Esophagus squamous epithelium (tissue), 5 donors: Measurements from ENCODE around the gene CCNJL. TPM values are rescaled to one million over a fixed set of nuclear protein-coding genes. Genes with fewer than 3 reads are reported as not detected.

Experiments
- DNase-seq: peaks from one replicate; lab custom pipeline; 2025; lab: John Stamatoyannopoulos, UW
- H3K27ac ChIP-seq, 4 donors: fragments of 200-600 bp; sonication (generic); one replicate each; pipeline ENCODE4 v1.5.1; 2016 to 2019; ENCODE audit warnings: mild to moderate bottlenecking in 1 of 4
- H3K27me3 ChIP-seq, 4 donors: fragments of 200-600 bp; sonication (generic); 1 replicate in 3 of 4; 2 replicates in 1 of 4; pipeline versions ENCODE4 v1.5.1 to v1.6.0; 2017 to 2021; ENCODE audit warnings: antibody characterized with exemption in 1 of 4
- H3K36me3 ChIP-seq, 3 donors: fragments of 200-600 bp; sonication (generic); one replicate each; pipeline ENCODE4 v1.5.1; 2016 to 2019
- H3K4me1 ChIP-seq, 3 donors: fragments of 200-600 bp; sonication (generic); one replicate each; pipeline ENCODE4 v1.5.1; 2017 to 2019
- H3K4me3 ChIP-seq, 4 donors: fragments of 200-600 bp; sonication (generic); 1 replicate in 3 of 4; 2 replicates in 1 of 4; pipeline ENCODE4 v1.5.1; 2016 to 2019; ENCODE audit warnings: mild to moderate bottlenecking in 2 of 4, moderate library complexity in 1 of 4
- H3K9me3 ChIP-seq, 3 donors: fragments of 200-600 bp; sonication (generic); one replicate each; pipeline ENCODE4 v1.5.1; 2016 to 2019
- POLR2A ChIP-seq, 4 donors: fragments of 450-650 bp; IDR thresholded peaks; one replicate each; pipeline ENCODE4 v1.6.1; 2017; ENCODE audit warnings: antibody characterized with exemption in 4 of 4, mild to moderate bottlenecking in 4 of 4, moderate library complexity in 3 of 4
- WGBS, 2 donors: methylation state at CpG; one replicate each; pipeline ENCODE4 v1.1.5; 2018; 5-methylcytosine and 5-hydroxymethylcytosine counted together
- intact Hi-C: fragments of 100-400 bp; cut with DNase I; formaldehyde crosslinking; loops from one replicate; pipeline ENCODE4 v1.15.0; 2022
- total RNA-seq, 4 donors: library from RNA; depleted of rRNA; stranded (reverse); fragments of >200 nt; gene quantifications; one replicate each; pipeline ENCODE4 v1.1.0, GENCODE V29; 2016
- TF ChIP-seq, protein P1 (sequence below), 6 experiments: fragments of 450-650 bp in 4 of 6; fragments of 200-600 bp in 2 of 6; sonication (generic) in 2 of 6; IDR thresholded peaks; one replicate each; pipeline ENCODE4 v1.5.1; 2016 to 2019; ENCODE audit warnings: antibody characterized with exemption in 6 of 6, mild to moderate bottlenecking in 4 of 6, moderate library complexity in 4 of 6
- donor health status: DM: yes; HTN: yes; CAD: no.

The CCNJL gene
- total RNA-seq, 4 donors from 2014 or later, result 0.04 to 3.0 (median 0.74) TPM

DNA sequence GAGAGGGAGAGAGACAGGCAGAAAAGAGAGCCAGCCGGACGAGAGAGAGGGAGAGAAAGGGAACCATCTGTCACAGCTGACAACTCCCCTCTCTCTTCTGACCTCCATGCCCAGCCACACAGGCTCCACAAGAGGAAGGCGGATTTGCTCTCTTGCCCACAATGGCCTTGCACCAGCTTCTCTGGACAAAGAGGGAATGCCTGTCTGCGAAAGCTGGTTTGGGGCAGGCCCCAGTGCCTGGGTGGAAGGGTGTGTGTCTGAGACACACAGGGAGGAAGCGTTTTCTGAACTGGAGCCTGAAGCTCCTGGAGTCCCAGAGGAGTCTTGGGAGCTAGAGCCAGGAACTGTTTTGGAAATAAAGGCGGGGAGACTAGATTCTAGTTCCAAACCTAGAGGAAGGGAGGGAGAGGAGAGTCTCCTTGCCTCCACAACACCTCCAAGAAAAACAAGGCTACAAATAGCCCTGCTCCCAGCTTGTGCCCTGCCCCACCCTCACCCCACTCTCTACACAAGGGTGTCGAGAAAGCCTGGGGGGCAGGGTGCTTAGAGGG is 45.6 kb upstream of the CCNJL start:
- Histone ChIP-seq H3K36me3 (no peaks in the 10 kb centered on the region), H3K27ac (peak overlapping the region; percentile 22 to 79 (median 75)), H3K4me1 (peaks cover 0 to 46% (median 34%) of the 10 kb centered on the region in 3 donors), H3K27me3 (no peaks in the 10 kb centered on the region), H3K9me3 (no peaks in the 10 kb centered on the region), H3K4me3 (peak overlapping the region in 2 of 4 donors; percentile 8 to 43)
- TF ChIP-seq, protein P1, sequence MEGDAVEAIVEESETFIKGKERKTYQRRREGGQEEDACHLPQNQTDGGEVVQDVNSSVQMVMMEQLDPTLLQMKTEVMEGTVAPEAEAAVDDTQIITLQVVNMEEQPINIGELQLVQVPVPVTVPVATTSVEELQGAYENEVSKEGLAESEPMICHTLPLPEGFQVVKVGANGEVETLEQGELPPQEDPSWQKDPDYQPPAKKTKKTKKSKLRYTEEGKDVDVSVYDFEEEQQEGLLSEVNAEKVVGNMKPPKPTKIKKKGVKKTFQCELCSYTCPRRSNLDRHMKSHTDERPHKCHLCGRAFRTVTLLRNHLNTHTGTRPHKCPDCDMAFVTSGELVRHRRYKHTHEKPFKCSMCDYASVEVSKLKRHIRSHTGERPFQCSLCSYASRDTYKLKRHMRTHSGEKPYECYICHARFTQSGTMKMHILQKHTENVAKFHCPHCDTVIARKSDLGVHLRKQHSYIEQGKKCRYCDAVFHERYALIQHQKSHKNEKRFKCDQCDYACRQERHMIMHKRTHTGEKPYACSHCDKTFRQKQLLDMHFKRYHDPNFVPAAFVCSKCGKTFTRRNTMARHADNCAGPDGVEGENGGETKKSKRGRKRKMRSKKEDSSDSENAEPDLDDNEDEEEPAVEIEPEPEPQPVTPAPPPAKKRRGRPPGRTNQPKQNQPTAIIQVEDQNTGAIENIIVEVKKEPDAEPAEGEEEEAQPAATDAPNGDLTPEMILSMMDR (IDR thresholded peaks at IDR 0.05), result no peak
- TF ChIP-seq POLR2A (IDR thresholded peaks at IDR 0.05), result no peak
- intact Hi-C loops, result no loop called here
- DNase-seq, result no peak
- WGBS, 2 donors, result 51 to 62% methylated on average over 5 to 7 of the region's 7 CpGs

DNA sequence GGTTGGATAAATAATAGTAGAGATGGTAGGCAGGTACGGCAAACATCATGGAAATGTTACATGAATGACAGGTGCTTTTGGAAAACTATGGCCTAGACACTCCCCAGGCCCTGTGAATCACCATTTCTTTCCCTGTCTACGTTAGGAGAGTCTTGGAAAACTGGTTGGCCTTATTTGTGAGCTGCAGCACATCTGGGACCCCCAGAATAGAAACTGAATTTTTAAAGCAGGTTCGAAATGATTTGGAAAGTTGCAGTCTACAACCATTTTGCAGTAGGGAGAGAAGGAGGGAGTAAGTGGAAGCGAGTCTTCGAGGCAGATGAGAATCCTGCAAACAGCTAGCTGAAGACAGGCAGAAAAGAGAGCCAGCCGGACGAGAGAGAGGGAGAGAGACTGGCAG is 45.0 kb upstream of the CCNJL start:
- DNase-seq, result no peak
- intact Hi-C loops, result no loop called here
- 70% methylated on average over 7 of the region's 7 CpGs for WGBS, 2 donors
- Histone ChIP-seq H3K9me3 (no peaks in the 10 kb centered on the region), H3K4me1 (peaks cover 0 to 40% (median 30%) of the 10 kb centered on the region in 3 donors), H3K27ac (peak overlapping the region; percentile 22 to 79 (median 75)), H3K4me3 (peak overlapping the region in 2 of 4 donors; percentile 8 to 43), H3K27me3 (no peaks in the 10 kb centered on the region), H3K36me3 (no peaks in the 10 kb centered on the region)
- no peak for TF ChIP-seq POLR2A (IDR thresholded peaks at IDR 0.05)
- TF ChIP-seq, protein P1 (IDR thresholded peaks at IDR 0.05), result no peak

DNA sequence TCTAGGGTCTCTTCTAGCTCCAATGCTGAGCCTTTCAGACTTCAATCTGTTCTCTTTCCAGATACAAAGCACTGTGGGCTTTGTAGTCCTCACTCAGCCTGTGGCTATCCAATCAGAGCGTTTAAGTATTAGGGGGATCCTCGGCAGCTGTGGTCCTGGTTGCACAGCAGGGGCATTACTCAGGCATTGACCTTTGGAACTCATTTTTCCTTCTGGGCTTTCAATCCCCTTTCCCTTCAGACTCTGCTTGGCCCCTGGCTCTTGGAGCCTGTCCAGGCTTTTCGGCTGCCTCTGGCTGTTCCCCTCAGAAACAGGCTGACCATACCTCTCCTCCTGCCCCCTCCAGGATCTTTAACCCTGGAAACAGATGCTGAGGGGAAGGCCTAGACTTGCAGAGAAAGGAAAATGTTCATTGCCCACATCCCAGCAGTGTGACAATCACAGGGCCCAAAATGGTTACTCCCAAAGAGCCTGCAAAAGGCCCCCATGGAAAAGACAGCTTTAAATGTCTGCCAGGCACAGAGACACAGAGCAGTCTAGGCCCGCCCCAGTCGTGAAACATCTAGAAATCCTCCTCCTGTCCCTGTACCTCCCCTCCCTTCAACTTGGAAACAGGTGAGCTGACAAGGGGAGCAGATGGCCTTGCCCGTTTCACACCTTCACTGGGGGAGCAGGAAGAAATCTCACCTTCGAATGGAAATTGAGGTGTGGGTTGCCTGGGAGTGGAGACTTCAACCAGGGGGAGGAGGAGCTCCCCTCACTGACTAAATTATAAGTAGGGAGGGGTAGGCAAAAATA is 44.4 kb upstream of the CCNJL start:
- intact Hi-C loops, result no loop called here
- Histone ChIP-seq H3K4me3 (no peak overlapping the region), H3K27me3 (no peaks in the 10 kb centered on the region), H3K4me1 (peaks cover 0 to 40% (median 30%) of the 10 kb centered on the region in 3 donors), H3K9me3 (no peaks in the 10 kb centered on the region), H3K36me3 (no peaks in the 10 kb centered on the region), H3K27ac (peak overlapping the region in 3 of 4 donors; percentile 73 to 79 (median 77))
- no peak for DNase-seq
- 38 to 72% methylated on average over 7 of the region's 7 CpGs for WGBS, 2 donors
- TF ChIP-seq, protein P1 (IDR thresholded peaks at IDR 0.05), result no peak
- TF ChIP-seq POLR2A (IDR thresholded peaks at IDR 0.05), result no peak

DNA sequence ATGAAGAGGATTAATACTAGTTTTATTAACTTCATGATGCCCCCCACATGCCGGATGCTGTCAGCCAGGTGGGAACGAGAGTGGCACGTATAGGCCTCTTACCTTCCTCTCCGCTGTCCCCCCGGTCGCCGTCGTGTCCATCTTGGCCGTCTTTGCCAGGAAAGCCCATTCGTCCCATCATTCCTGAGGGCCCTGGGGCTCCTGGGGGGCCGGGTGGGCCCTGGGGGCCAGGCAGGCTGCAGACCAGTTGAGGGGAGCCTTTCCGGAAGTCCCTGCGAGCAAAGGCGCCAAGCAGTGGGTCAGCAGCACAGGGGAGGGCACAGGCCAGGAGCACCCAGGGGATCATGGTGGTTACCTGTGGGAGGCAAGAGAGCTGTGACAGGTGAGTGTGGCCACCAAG is 42.3 kb upstream of the CCNJL start:
- Histone ChIP-seq H3K36me3 (no peaks in the 10 kb centered on the region), H3K27me3 (no peaks in the 10 kb centered on the region), H3K27ac (no peak overlapping the region), H3K4me1 (peaks cover 0 to 33% (median 21%) of the 10 kb centered on the region in 3 donors), H3K9me3 (no peaks in the 10 kb centered on the region), H3K4me3 (no peak overlapping the region)
- DNase-seq, result no peak
- TF ChIP-seq, protein P1 (IDR thresholded peaks at IDR 0.05), result no peak
- no peak for TF ChIP-seq POLR2A (IDR thresholded peaks at IDR 0.05)
- intact Hi-C loops, result no loop called here
- WGBS, 2 donors, result 91 to 93% methylated on average over 9 to 10 of the region's 14 CpGs

DNA sequence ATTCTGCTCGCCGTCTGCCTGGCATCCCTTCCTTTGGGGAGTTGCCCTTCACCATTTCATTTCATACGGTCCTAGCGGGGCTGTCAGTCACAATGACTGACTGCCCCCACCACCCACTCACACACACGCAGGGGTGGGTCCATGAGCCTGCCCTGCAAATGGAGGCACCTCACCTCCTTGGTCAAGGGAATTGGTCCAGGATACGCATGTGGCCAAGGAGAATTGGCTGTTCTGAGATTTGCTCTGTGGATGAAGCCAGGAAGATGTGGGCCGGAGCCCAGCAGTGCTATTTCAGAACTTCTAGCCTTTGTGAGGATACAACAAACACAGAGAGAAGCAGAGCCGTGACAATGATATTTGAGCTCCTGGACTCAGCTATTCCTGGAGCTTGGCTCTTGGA is 41.0 kb upstream of the CCNJL start:
- DNase-seq, result no peak
- Histone ChIP-seq H3K4me3 (no peak overlapping the region), H3K36me3 (no peaks in the 10 kb centered on the region), H3K27me3 (no peaks in the 10 kb centered on the region), H3K9me3 (no peaks in the 10 kb centered on the region), H3K4me1 (peaks cover 0 to 20% (median 12%) of the 10 kb centered on the region in 3 donors), H3K27ac (no peak overlapping the region)
- intact Hi-C loops, result no loop called here
- TF ChIP-seq, protein P1 (IDR thresholded peaks at IDR 0.05), result no peak
- TF ChIP-seq POLR2A (IDR thresholded peaks at IDR 0.05), result no peak
- 80 to 94% methylated on average over 6 to 8 of the region's 8 CpGs for WGBS, 2 donors
